Mesenteric fat pad (tissue), 1 donor: ENCODE data around the gene ANO10. TPM values are rescaled to one million over a fixed set of nuclear protein-coding genes. Genes with fewer than 3 reads are reported as not detected.

ENCODE experiments used
- DNase-seq: peaks from one replicate; pipeline ENCODE4 v3.0.0-alpha.2; 2020; ENCODE audit warnings: low spot score
- total RNA-seq: library from RNA; stranded (reverse); fragmentation: NEBNext Ultra II Directional; extraction: Animal tissue kit (Norgen Biotek cat#: 25700); gene quantifications from one replicate; pipeline ENCODE4 v1.2.1, GENCODE V29; 2021
- donor health status: DM: yes; HTN: yes; CAD: no.

Gene ANO10
- total RNA-seq, 1 donor from 2014 or later: 44.5 TPM

DNA sequence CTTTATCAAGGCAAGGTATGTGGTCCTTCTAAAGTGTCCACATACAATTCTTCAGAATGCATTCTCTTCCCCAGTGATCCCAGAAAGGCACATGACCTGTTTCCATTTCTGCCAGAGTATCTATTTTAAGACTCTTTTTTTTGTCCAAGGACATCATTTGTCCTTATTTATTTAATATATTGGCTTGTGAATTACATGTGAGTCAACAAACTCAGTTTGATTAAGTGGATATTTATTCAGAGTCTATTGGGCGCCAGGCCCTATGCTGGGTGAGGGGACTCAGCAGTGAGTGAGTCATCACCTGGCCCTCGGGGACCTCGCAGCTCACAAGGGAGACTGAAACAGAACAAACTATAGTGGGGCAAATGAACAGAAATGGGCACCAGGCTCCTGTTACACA is 198.7 kb downstream of the ANO10 start:
- no peak for DNase-seq

DNA sequence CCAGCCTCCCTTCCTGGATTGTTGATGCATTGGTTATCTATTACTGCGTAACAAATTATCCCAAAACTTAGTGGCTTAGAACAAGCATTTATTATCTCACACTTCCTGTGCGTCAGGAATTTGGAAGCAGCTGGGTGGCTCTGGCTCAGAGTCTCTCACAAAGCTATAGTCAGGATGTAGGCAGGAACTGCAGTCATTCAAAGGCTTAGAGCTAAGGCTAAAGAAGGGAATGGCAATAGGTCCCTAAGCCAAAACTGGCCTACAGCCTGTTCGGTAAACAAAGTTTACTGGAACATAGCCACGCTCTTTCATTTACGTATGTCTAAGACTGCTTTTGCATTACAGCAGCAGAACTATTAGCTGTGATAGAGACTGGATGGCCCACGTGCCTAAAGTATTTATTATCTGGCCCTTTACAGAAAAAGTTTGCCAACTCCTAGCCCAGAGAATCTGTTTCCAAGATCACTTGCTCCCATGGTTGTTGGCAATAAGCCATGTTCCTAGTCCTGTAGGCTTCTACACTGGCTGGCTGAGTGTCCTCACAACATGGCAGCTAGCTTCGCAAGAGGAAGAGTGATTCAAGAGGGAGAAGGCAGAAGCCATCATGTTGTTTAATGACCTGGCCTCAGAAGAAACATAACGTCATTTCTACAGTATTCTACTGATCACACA is 203.1 kb downstream of the ANO10 start:
- DNase-seq: no peak

DNA sequence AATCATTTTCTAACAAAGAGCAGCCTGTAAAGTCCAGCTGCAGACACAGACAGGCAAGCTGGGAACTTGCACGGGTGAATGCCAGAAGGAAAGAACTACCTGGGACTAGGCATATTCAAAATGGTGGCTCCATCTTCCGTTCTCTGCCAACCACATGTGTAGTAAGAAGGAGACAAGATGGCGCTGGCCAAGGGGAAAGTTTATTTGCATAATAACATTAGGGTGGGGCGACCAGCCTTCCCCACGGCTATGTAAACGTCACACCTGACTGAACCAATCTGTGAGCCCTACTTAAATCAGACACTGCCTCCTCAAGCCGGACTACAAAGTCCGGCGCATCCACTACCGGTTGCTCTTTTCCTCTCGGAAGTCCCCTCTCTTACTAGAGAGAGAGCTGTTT is 204.7 kb downstream of the ANO10 start:
- DNase-seq: no peak

DNA sequence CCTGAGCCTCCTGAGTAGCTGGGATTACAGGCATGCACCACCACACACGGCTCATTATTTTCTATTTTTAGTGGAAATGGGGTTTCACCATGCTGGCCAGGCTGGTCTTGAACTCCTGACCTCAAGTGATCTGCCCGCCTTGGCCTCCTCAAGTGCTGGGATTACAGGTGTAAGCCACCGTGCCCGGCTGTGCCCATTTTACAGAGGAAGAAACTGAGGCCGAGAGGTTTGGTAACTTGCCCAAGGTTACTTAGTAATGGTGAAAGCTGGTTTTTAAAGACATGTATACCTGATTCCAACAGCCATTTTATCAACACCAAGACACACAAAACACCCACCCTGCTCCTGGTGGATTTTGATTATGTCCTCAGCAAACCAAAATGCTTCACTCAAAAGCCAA is 206.7 kb downstream of the ANO10 start:
- DNase-seq: no peak

DNA sequence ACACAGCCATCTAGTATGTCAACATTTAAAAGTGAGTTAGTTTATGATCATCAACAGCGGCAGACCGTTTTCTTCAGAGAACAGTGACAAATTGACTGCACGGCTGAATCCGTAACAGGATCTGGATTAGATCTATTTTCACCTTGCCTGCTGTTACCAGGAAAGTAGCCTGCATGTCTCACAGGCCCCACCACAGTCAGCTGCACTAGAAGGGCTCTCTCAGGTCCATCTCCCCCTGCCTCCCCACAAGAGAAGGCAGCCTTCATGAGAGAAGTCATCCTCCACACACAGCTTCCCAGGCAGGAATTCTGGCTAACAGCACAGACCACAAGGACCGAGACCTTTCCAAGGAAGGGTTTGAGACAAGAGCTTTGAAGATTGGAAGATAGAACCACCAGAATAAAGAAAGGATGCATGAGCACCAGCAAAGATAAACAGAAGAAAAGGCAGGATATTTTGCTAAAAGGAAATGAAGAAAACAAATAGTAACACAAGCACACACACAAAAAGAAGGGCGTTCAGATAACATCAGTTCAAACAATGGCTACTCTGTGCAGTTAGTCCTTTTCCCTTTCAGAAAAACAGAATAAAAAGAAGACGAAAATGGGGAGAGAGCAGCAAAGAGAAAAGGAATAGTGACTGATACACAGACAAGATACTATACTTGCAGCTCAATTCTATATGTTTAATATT is 208.0 kb downstream of the ANO10 start:
- no peak for DNase-seq

DNA sequence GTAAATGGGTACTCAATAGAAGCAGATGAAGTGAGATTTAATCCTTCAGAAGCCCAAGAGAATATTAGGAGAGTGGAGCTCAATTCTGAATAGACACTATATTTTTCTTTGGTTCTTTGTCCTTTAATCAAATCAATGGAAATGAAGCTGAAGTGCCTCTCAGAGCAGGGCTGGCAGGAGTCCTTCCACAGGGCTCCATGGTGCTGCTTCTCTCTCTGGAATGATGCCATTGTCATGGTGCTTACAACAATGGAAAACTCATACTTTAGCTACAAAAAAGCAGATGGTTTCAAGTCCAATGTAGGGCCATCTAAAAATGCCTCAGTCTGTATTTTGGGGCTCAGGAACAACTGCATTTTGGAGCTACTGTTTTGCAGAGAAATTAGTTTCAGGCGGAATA is 210.4 kb downstream of the ANO10 start:
- DNase-seq: no peak

DNA sequence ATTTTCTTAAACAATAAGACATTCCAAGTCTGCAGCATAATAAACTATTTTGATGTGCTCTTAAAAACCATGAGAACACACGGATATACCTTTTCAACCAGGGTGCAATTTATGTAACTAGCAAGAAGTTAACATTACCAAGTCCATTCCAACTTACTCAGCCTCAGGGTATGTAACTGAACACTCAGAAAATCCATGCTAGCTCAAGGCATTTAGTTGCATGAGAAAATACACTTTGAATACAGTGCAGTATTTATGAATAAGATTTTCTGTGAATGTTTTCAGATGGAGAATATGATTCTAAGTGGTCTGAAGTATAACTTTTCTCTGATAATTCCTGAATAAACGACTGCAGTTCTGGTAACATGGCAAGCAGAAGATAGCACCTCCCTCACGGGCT is 211.2 kb downstream of the ANO10 start:
- DNase-seq: no peak

DNA sequence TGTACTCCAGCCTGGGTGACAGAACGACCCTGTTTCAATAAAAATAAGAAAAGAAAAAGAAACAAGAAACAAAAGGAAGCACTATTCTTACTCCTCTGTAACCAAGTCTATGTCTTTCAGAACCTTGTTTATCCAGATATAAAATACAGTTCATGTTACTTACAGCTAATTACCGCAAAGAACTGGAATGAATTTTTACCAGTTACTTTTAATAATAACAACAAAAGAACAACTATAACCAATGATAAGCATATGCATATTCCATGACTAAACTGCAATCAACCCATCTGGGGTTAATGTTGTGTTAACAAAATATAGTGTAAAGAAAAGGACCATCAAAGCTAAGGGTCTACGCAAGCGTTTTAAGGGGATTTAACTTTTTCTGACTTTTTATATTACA is 212.3 kb downstream of the ANO10 start:
- DNase-seq: no peak

DNA sequence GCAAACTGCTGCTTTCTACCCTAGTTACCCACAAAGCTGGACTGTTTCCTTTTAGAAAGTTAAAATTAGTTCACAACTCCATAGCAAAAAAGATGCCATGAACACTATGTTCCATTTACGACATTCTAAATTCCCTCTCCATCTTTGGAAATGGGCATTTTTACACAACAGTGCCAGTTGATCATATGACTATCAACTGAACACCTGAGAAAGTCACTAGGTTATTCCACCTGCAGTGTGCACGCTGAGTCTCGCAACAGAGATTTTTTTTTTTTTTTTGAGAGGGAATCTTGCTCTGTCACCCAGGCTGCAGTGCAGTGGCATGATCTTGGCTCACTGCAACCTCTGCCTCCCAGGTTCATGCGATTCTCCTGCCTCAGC is 215.2 kb downstream of the ANO10 start:
- DNase-seq: no peak

DNA sequence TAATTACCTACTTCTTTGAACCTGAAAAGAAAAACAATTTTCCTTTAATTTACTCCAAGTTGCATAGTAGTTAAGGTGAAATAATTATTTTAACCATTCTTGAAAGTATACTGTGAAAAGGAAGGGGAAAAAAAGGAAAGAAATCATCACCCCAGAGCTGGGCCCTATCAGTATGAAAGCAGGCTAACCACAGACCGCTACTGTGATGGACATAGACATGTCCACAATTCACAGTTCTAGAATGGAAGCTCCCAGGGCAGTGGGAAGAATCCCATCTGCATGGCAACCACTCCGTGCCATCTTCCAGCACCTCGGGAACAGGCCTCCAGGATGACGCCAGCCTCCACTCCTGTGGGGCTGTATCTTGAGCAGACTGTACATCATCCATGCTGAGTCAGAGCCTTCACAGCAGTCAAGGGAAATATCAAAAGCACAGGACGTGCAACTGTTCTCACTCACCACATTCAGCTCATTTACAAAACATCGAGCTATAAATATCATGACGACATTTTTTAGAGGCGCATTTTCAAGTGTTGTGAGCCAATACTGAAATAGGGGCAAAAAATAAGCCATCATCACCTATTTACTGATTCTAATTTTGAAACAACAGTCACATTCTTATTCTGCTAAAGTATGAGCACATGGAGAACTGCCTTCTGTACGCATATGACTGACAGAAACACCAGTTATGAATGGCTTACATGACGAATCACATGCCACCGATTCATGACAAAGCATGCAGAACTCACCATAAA is 215.7 kb downstream of the ANO10 start:
- no peak for DNase-seq

DNA sequence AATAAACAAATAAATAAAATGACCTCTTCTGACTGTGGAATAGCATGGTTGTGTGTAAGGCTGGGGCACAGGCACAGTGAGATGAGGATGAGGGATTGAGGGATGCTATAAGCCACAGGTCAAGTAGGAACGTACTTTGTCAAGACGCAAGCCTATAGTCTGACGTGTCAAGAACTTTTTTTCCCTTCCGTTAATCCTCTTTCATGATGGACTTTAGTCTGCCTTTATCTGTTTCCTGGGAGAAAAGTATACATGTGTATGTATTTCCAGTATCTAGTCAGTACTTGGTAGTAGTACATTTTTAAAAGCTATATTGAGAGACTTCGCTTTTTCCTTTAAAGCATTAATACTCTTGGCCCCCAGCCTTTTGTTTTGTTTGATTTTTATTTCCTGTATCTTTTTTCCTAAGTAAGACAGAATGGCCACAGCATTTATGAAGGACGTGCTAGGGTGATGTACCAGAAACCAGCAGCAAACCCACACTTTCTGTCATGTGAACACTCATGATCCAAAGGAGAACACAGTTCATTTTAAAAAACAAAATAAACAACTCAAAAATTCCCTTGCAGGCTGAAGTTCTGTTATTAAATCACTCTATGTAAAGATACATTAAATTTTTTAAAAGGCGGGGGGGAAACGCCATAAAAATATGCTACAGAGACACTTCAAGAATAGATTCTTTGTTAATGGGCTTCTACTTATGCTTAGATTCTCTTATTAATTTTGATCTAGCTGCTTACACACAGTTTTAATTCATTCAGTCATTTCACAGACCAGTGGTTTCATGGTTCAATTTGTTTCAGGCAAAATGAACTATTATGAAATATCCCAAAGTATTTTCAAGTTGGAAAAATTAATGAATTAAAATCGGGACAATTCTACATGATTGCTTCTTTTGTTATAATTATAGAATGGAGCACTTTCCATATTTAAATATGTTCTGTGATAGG is 220.8 kb downstream of the ANO10 start:
- DNase-seq: no peak

DNA sequence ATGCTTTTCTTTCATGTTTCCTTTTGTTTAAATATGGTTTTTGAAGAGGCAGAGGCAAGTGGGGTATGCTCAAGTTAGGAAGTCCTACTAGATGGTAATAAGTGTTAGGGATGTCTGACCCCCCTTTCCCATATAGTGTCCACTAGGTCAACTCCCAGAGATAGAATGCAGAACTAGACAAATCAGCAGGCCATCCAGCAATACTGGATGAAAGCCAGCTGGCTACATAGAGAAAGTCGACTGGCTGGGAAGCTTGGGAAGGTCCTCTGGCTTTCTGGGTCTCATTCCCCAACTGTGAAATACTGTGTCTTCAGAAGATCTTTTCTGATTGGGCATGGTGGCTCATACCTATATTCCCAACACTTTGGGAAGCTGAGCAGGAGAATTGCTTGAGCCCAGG is 221.6 kb downstream of the ANO10 start:
- no peak for DNase-seq

DNA sequence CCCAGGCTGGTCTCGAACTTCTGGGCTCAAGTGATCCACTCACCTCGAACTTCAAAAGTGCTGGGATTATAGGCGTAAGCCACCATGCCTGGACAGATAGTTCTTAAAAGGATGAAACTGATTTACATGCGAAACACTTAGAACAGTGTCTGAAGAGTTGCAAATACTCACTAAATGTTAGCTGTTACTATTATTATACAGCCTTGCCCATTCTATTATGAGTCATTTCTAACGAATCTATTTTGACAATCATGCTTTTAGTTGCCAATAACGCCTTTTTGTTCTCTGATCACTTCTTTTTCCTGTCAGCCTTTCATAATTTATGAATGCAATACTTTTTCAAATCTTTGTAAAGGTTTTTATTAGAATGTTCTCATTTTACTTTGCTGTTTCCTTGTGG is 222.8 kb downstream of the ANO10 start:
- no peak for DNase-seq

DNA sequence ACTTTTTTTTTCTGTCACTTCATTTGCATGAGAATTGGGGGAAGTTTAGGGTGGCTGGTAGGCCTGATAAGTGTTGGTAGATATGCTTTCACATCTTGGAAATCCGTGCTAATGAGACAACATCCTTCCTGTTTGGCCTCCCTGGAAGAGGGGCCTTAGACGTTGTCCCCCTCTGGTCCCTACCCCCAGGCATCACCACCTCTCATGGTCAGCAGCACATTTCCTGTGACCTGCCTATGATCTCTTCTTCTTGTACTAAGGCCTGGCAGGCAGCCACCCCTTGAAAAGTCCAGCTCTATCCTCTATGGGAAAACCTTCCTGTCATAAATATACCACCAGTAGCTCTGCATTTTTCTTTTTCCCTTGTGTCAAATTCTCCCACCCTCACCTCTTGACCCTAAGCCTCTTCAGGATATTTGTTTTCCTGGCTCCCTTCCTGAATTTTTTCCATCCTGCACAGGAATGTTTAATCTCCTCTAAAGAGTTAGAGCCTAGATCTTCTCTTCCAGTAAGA is 227.7 kb downstream of the ANO10 start:
- no peak for DNase-seq

DNA sequence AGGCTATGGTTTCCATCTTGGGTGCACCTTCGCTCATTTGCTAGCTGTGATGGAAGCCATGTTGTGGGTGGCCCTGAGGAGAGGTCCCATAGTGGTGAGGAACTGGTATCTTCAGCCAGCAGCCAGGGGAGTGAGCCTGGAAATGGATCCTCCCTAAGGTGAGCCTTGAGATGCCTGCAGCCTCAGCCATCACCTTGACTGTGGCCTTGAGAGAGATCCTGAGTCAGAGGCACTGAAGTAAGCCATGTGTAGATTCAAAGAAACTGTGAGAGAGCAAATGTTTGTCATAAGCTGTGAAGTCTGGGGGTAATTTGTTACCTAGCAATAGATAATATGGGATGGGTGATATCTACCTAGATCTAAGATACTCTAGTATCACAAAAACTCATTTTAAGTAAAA is 230.2 kb downstream of the ANO10 start:
- no peak for DNase-seq

DNA sequence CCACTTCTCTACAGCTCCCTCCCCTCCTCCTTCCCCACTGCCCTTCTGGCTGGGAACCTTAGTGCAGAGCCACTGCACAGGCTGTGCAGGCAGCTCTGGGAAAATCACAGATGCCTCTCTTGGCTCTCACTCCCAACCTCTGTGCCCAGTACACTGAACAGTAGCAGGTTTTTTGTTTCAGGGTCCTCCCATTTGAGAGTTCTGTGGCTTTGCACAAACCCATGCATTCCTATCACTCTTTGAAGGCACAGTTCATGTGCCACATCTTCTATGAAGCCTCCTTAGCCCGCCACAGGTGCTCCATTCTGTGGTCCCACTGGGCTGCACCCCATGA is 231.6 kb downstream of the ANO10 start:
- no peak for DNase-seq

DNA sequence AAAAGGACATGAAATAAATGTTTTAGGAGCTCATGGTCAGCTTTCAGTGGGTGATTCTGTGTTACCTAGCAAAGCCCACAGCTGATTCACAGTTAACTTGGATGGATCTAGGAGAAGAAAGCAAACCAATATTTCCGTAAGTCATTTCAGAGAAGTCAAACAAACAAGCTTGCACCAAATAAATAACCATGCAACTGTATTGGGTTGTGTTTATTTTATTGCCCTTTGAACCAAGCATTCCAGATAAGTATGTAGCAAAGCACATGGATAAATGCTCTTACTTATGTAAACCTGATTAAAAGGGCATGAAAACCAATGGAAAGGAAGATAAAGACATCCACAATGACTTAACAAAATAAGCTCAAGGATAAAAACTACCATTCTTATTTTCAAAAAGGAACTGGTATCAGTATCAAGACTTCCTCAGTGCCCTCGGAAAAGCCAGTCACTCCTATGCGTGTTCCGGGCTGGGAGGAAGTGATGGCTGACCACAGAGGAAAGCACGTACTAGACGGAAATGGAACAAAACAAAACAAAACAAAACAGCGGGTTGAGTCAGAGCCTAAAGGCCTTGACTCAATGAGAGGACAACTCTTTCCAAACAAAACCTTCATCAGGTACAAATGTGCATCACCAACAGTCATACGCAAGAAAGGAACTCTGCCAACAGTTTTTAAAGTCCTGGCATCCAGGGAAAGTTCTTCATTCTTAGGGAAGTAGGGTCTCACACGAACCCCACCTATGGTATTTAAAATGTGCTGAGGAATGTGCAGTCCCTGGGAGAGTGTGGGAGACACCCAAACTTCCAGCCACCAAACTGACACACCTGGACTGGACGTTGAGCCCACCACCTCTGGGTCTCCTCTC is 232.2 kb downstream of the ANO10 start:
- DNase-seq: no peak

DNA sequence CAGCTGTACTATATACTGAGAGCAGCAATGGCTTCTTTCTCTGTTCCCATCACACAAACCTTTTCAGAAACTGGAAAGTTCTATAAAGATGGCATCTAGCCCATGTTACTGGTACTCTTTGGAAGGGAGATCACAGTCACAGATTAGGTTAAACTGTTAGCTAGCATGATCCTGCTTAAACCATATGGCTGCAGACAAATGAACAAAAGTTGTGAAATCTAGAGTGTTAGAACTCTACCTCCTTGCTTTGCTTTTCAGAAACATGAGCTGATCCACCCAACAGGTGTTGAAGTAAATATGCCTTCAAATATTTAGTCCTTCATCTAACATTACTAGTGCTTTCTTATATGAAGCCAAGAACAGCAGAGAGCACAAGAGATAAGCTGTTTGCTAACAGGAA is 232.9 kb downstream of the ANO10 start:
- no peak for DNase-seq

DNA sequence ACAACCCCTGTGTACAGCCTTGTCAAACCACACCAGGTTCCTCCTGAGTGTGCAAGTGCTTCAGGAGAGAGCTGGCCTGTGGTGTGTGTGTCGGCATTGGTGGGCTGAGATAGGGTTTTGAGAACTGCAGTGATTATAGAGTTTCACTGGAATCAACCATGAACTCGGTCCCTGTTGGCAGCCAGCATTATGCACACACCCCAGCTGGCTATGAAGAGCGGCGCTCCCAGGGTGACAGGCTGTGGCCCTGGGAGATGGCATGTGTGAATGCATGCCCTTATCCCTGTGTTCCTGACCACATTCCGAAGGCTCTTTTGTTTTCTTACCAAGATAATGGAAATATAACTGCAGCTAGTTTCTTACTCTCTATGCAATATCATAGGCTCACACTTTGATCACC is 233.6 kb downstream of the ANO10 start:
- no peak for DNase-seq

DNA sequence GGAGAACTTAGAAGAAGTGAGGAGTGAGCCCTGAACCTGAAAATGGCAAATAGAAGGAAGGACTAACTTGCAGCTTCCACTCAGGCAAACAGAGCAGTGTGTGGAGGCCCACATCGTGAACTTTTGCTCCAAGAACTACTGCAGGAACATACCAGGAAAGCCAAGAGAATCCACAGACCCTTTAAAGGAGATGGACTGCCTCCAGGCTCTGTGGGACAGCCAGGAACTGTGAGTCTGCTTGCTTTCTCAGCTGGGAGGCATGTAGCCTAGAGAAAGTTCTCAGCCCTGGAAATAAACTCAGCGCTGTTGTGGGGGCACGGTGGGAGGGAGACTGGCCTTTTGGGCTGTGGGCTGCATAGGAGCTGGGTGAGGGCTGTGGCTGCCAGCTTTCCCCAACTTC is 242.5 kb downstream of the ANO10 start:
- no peak for DNase-seq
